B cell (primary cell): ENCODE data around the gene PCDHB8.

ENCODE experiments used
- CTCF ChIP-seq: fragments of 200-600 bp; IDR thresholded peaks from one replicate; pipeline ENCODE4 v1.8.0; 2022; ENCODE audit warnings: antibody characterized with exemption, mild to moderate bottlenecking
- EZH2 ChIP-seq: IDR thresholded peaks from 2 replicates; pipeline ENCODE4 v1.6.1; 2012; ENCODE audit warnings: borderline replicate concordance, low read depth, mild to moderate bottlenecking, moderate library complexity, low read length; ENCODE audit not compliant: insufficient read depth, poor library complexity, severe bottlenecking

GRCh38 chr5:141175933-141176332 is 1.7 kb upstream of the PCDHB8 start:
- no peak for TF ChIP-seq CTCF
- no peak for TF ChIP-seq EZH2
